HEK293T (cell line): Measurements from ENCODE around the gene SNTG2.
"Not testable (repeated sequence)": the region's sequence is repeated elsewhere in the genome, so short reads cannot be mapped to it uniquely, and the experiment has no call there.

Experiments
- CTCF ChIA-PET: fragments of 350-600 bp; formaldehyde crosslinking; extraction: SDS; loops from one replicate; lab custom pipeline; 2021; ENCODE audit warnings: antibody characterized with exemption, inconsistent platforms; lab: Yijun Ruan, JAX
- POLR2A ChIA-PET: fragments of 350-600 bp; formaldehyde crosslinking; extraction: SDS; loops from one replicate; lab custom pipeline; 2020; ENCODE audit warnings: antibody characterized with exemption, inconsistent platforms; lab: Yijun Ruan, JAX
- DNase-seq: peaks from one replicate; pipeline ENCODE4 v3.0.0; 2012; ENCODE audit warnings: mixed read lengths; ENCODE audit errors: extremely low spot score
- ARNT ChIP-seq: fragments of 450-650 bp; IDR thresholded peaks from 2 replicates; pipeline ENCODE4 v1.6.1; 2017; ENCODE audit warnings: mild to moderate bottlenecking
- BHLHE40 ChIP-seq: fragments of 450-650 bp; IDR thresholded peaks from 2 replicates; pipeline ENCODE4 v1.6.1; 2016; ENCODE audit warnings: mild to moderate bottlenecking, moderate library complexity, borderline replicate concordance
- CTBP1 ChIP-seq: fragments of 450-650 bp; IDR thresholded peaks from 2 replicates; pipeline ENCODE4 v1.6.1; 2016; ENCODE audit warnings: borderline replicate concordance
- ELF4 ChIP-seq: fragments of 450-650 bp; IDR thresholded peaks from 2 replicates; pipeline ENCODE4 v1.6.1; 2017; ENCODE audit warnings: antibody characterized with exemption
- FOXA1 ChIP-seq: fragments of 450-650 bp; IDR thresholded peaks from 2 replicates; pipeline ENCODE4 v1.6.1; 2016; ENCODE audit warnings: mild to moderate bottlenecking
- FOXK2 ChIP-seq: fragments of 450-650 bp; IDR thresholded peaks from 2 replicates; pipeline ENCODE4 v1.6.1; 2016; ENCODE audit warnings: mild to moderate bottlenecking
- FOXM1 ChIP-seq: fragments of 450-650 bp; IDR thresholded peaks from 2 replicates; pipeline ENCODE4 v1.6.1; 2017; ENCODE audit warnings: mild to moderate bottlenecking, borderline replicate concordance
- HDGF ChIP-seq: fragments of 450-650 bp; IDR thresholded peaks from 2 replicates; pipeline ENCODE4 v1.6.1; 2017; ENCODE audit warnings: antibody characterized with exemption, borderline replicate concordance
- L3MBTL2 ChIP-seq: fragments of 450-650 bp; conservative IDR thresholded peaks from 2 replicates; pipeline ENCODE4 v1.6.1; 2016; ENCODE audit warnings: mild to moderate bottlenecking
- LEF1 ChIP-seq: fragments of 450-650 bp; IDR thresholded peaks from 2 replicates; pipeline ENCODE4 v1.6.1; 2017; ENCODE audit warnings: mild to moderate bottlenecking, borderline replicate concordance
- NFRKB ChIP-seq: fragments of 450-650 bp; IDR thresholded peaks from 2 replicates; pipeline ENCODE4 v1.6.1; 2016; ENCODE audit warnings: mild to moderate bottlenecking, moderate library complexity
- SP1 ChIP-seq: fragments of 450-650 bp; IDR thresholded peaks from 2 replicates; pipeline ENCODE4 v1.6.1; 2017
- SUZ12 ChIP-seq: fragments of 450-650 bp; IDR thresholded peaks from 2 replicates; pipeline ENCODE4 v1.6.1; 2016; ENCODE audit warnings: mild to moderate bottlenecking
- TARDBP ChIP-seq: fragments of 450-650 bp; IDR thresholded peaks from 2 replicates; pipeline ENCODE4 v1.6.1; 2016
- ZNF384 ChIP-seq: fragments of 450-650 bp; IDR thresholded peaks from 2 replicates; pipeline ENCODE4 v1.6.1; 2016
- TF ChIP-seq, protein P1 (sequence below): fragments of 450-650 bp; IDR thresholded peaks from 2 replicates; pipeline ENCODE4 v1.6.1; 2016

The SNTG2 gene

GRCh38 chr2:1406434-1406833, 455.8 kb downstream of the SNTG2 start:
- POLR2A ChIA-PET, result no interaction called here
- no peak for TF ChIP-seq SUZ12
- TF ChIP-seq ELF4, result no peak
- no peak for TF ChIP-seq LEF1
- no peak for TF ChIP-seq HDGF
- TF ChIP-seq CTBP1, result no peak
- no peak for TF ChIP-seq SP1
- TF ChIP-seq TARDBP, result no peak
- no peak for TF ChIP-seq FOXK2
- TF ChIP-seq, protein P1, sequence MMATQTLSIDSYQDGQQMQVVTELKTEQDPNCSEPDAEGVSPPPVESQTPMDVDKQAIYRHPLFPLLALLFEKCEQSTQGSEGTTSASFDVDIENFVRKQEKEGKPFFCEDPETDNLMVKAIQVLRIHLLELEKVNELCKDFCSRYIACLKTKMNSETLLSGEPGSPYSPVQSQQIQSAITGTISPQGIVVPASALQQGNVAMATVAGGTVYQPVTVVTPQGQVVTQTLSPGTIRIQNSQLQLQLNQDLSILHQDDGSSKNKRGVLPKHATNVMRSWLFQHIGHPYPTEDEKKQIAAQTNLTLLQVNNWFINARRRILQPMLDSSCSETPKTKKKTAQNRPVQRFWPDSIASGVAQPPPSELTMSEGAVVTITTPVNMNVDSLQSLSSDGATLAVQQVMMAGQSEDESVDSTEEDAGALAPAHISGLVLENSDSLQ, result no peak
- TF ChIP-seq BHLHE40, result no peak
- TF ChIP-seq NFRKB, result no peak
- CTCF ChIA-PET, result no interaction called here
- no peak for DNase-seq

GRCh38 chr2:1407950-1408675, 457.5 kb downstream of the SNTG2 start:
- DNase-seq, result no peak
- ChIA-PET POLR2A (no interaction called here), CTCF (no interaction called here)
- TF ChIP-seq TARDBP (no peak), ARNT (no peak), ZNF384 (no peak), HDGF (no peak), SP1 (no peak), SUZ12 (no peak), FOXK2 (no peak), BHLHE40 (no peak), NFRKB (no peak), LEF1 (no peak), FOXM1 (no peak), L3MBTL2 (no peak)

GRCh38 chr2:1413156-1413710, 462.6 kb downstream of the SNTG2 start, which contains the start of gene TPO:
TPO (plus strand) TSS chr2:1413463; CDS start chr2:1414409, 946 bp downstream.
- no peak for DNase-seq
- ChIA-PET CTCF (no interaction called here), POLR2A (no interaction called here)
- no peak for TF ChIP-seq LEF1

- DNase-seq, result no peak
- POLR2A ChIA-PET, result no interaction called here
- TF ChIP-seq BHLHE40 (no peak), L3MBTL2 (no peak), FOXA1 (no peak), FOXK2 (no peak), LEF1 (no peak), SP1 (no peak), FOXM1 (no peak), ARNT (no peak), SUZ12 (no peak), CTBP1 (no peak), ZNF384 (no peak), TARDBP (no peak), NFRKB (no peak), ELF4 (no peak), HDGF (no peak)
- TF ChIP-seq, protein P1, result no peak
- CTCF ChIA-PET, result no interaction called here
These were observed 463.5 kb downstream of the SNTG2 start for GRCh38 chr2:1414121-1414520.

DNA sequence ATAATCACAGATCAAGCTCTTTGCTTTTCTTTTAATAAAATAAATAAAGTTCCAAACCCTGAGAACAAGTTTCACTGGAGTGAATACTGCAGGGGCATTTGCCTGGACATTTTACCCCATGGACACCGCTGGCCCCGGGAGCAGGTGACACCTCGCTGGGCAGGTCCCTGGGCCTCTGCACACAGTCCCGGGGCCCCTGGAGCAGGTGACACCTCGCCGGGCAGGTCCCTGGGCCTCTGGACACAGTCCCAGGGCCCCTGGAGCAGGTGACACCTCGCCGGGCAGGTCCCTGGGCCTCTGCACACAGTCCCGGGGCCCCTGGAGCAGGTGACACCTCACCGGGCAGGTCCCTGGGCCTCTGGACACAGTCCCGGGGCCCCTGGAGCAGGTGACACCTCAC, 464.3 kb downstream of the SNTG2 start:
- POLR2A ChIA-PET, DNase-seq, CTCF ChIA-PET: not testable (repeated sequence)

- ChIA-PET CTCF (no interaction called here), POLR2A (no interaction called here)
- DNase-seq, result no peak
- TF ChIP-seq, protein P1, result no peak
- TF ChIP-seq LEF1 (no peak), BHLHE40 (no peak), TARDBP (no peak), NFRKB (no peak), FOXA1 (no peak), FOXM1 (no peak), HDGF (no peak), L3MBTL2 (no peak), ZNF384 (no peak), CTBP1 (no peak), FOXK2 (no peak), ELF4 (no peak), ARNT (no peak), SP1 (no peak), SUZ12 (no peak)
These were observed 464.9 kb downstream of the SNTG2 start for GRCh38 chr2:1415501-1415900.
